HUES6 (cell line): ENCODE measurements around the gene NDUFAF3.
A peak's percentile ranks its signal among the peaks of the same experiment; 100 is the strongest.

Source experiments
- H3K27ac ChIP-seq: 2 replicates; pipeline ENCODE4 v1.7.0; 2013; ENCODE audit warnings: low read depth, mild to moderate bottlenecking, low read length, inconsistent platforms
- H3K27me3 ChIP-seq: 2 replicates; pipeline ENCODE4 v1.6.1; 2013; ENCODE audit warnings: low read length; ENCODE audit not compliant: control insufficient read depth, insufficient read depth
- H3K36me3 ChIP-seq: 2 replicates; pipeline ENCODE4 v1.6.1; 2013; ENCODE audit warnings: low read length; ENCODE audit not compliant: control insufficient read depth, insufficient read depth
- H3K4me1 ChIP-seq: 2 replicates; pipeline ENCODE4 v1.6.1; 2013; ENCODE audit warnings: low read length; ENCODE audit not compliant: control insufficient read depth, insufficient read depth
- H3K4me3 ChIP-seq: 2 replicates; pipeline ENCODE4 v1.5.1; 2013; ENCODE audit warnings: low read depth, low read length
- H3K9ac ChIP-seq: one replicate; pipeline ENCODE4 v1.6.1; 2013; ENCODE audit warnings: mild to moderate bottlenecking, low read length
- H3K9me3 ChIP-seq: 2 replicates; pipeline ENCODE4 v1.6.1; 2013; ENCODE audit warnings: low read depth, low read length; ENCODE audit not compliant: control insufficient read depth, insufficient read depth

Gene NDUFAF3

GRCh38 chr3:49028673-49029562 is 7.0 kb downstream of the NDUFAF3 start, which contains the start of gene IMPDH2:
IMPDH2 (minus strand) TSS chr3:49029398; CDS start chr3:49029350, 48 bp downstream.
- peak within 1 kb of the TSS; percentile 73 for H3K4me3 ChIP-seq
- no peaks in the 10 kb centered on the region for H3K9me3 ChIP-seq
- H3K9ac ChIP-seq, result peak within 1 kb of the TSS; percentile 86
- peaks cover 7% of the 10 kb centered on the region for H3K4me1 ChIP-seq
- H3K27me3 ChIP-seq, result no peaks in the 10 kb centered on the region
- peaks cover 78% of the 10 kb centered on the region for H3K36me3 ChIP-seq
- peak within 1 kb of the TSS; percentile 74; the same call in 1 of the 2 replicates for H3K27ac ChIP-seq

GRCh38 chr3:49029563-49029884 is 7.6 kb downstream of the NDUFAF3 start:
- no peak overlapping the region for H3K9ac ChIP-seq
- no peaks in the 10 kb centered on the region for H3K9me3 ChIP-seq
- H3K27me3 ChIP-seq, result no peaks in the 10 kb centered on the region
- H3K36me3 ChIP-seq, result peaks cover 78% of the 10 kb centered on the region
- no peak overlapping the region for H3K27ac ChIP-seq
- peaks cover 7% of the 10 kb centered on the region for H3K4me1 ChIP-seq
- H3K4me3 ChIP-seq, result peak overlapping the region; percentile 12; the same call in 1 of the 2 replicates

- no peak overlapping the region for H3K4me3 ChIP-seq
- H3K4me1 ChIP-seq, result peaks cover 7% of the 10 kb centered on the region
- no peak overlapping the region for H3K9ac ChIP-seq
- no peaks in the 10 kb centered on the region for H3K9me3 ChIP-seq
- peaks cover 78% of the 10 kb centered on the region for H3K36me3 ChIP-seq
- no peak overlapping the region for H3K27ac ChIP-seq
- no peaks in the 10 kb centered on the region for H3K27me3 ChIP-seq
Observed at GRCh38 chr3:49030321-49030720, 8.4 kb downstream of the NDUFAF3 start.

DNA sequence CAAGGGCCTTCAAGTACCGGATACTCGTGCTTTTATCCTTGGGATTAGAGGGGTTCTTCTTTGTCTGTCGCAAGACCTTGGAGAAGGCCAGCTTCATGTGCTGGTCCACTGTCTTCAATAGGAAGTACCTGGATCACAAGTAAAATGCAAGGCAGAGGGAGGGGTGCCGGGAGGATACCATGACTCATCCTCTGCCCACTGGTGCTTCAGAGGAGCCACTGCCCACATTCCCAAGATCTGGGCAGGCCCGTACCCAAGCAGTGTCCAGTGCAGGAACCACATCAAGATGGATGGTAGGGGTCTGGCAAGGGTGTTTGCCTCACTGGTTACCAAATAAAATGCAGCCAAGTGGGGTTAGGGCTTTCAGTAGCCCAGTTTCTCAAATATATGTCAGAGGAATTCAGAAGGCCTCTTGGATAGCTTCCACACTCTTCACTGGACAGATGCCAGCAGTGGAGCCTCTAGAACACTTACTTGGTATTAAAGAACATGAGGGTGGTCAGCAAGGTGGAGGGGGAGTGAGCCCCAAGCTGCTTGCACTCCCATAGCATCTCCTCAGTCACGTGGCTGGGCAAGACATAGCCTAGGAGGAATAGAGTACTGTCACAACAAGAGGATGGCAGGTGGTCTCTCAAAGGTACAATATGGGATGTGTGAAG is 10.9 kb downstream of the NDUFAF3 start:
- Histone ChIP-seq H3K9ac (no peak overlapping the region), H3K4me3 (no peak overlapping the region), H3K27me3 (no peaks in the 10 kb centered on the region), H3K4me1 (peaks cover 7% of the 10 kb centered on the region), H3K27ac (no peak overlapping the region), H3K36me3 (peaks cover 73% of the 10 kb centered on the region), H3K9me3 (no peaks in the 10 kb centered on the region)

DNA sequence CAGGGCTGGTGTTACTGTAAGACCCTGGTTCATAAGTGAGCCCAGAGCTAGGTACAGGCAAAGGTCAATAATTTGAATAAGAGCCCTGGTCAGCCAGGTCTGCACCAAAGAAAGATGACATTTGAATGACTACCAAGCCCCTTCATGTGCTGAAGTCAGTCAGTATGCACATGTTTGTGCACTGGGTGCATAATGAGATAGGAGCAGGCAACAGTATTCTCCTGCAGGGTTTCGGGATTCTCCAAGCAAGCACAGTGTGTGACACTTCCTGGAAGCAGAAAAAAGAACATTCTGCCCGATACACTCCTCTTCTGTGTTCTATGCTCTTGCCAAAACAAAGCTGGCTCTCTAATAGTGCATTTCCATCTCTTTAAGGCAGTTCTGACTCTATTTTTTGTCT is 12.7 kb downstream of the NDUFAF3 start:
- Histone ChIP-seq H3K27ac (no peak overlapping the region), H3K9me3 (no peaks in the 10 kb centered on the region), H3K4me3 (no peak overlapping the region), H3K36me3 (peaks cover 71% of the 10 kb centered on the region), H3K9ac (no peak overlapping the region), H3K27me3 (no peaks in the 10 kb centered on the region), H3K4me1 (no peaks in the 10 kb centered on the region)

GRCh38 chr3:49035281-49035680 is 13.4 kb downstream of the NDUFAF3 start:
- peaks cover 75% of the 10 kb centered on the region for H3K36me3 ChIP-seq
- H3K9me3 ChIP-seq, result no peaks in the 10 kb centered on the region
- H3K4me3 ChIP-seq, result no peak overlapping the region
- no peaks in the 10 kb centered on the region for H3K27me3 ChIP-seq
- H3K27ac ChIP-seq, result no peak overlapping the region
- H3K4me1 ChIP-seq, result no peaks in the 10 kb centered on the region
- H3K9ac ChIP-seq, result no peak overlapping the region

- no peak overlapping the region for H3K9ac ChIP-seq
- no peak overlapping the region for H3K4me3 ChIP-seq
- no peaks in the 10 kb centered on the region for H3K27me3 ChIP-seq
- H3K36me3 ChIP-seq, result peaks cover 78% of the 10 kb centered on the region
- no peaks in the 10 kb centered on the region for H3K9me3 ChIP-seq
- H3K27ac ChIP-seq, result no peak overlapping the region
- H3K4me1 ChIP-seq, result no peaks in the 10 kb centered on the region
Observed at GRCh38 chr3:49053543-49053942, 31.6 kb downstream of the NDUFAF3 start.

DNA sequence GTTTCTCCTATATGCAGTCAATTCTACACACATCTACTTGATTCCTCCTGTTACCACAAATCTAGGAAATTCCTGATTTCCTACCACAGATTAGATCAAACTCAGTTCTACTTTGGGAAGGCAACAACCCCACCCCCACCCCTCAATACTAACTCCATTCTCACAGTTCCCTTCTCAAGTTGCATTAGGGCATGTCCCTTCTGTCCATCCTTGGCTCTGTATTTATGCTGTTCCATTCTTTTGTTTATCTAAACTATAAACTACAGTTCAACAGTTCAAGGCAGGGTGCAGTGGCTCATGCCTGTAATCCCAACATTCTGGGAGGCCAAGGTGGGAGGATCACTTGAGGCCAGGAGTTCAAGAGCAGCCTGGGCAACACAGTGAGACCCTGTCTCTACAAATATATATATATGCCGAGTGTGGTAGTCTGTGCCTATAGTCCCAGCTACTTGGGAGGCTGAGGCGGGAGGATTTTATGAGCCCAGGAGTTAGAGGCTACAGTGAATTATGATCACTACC is 32.5 kb downstream of the NDUFAF3 start:
- Histone ChIP-seq H3K9ac (no peak overlapping the region), H3K4me3 (no peak overlapping the region)

DNA sequence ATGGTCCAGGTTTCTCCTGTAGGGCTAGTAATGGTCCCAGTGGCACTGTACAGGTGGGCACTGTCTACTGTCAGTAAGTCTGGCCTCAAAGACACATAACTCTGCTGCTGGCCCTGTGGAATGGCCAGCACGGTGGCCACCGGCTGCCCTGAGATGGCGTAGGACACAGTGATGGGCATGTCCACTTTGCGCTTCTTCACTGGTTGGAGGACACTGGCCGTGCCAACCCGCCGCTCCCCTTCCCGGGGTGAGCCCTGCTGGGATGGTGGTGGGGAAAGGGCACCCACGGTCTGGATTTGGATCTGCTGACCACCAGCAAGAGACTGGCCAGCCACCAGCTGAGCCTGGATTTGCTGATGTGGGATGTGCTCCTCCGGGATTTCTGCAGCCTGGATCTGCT is 35.3 kb downstream of the NDUFAF3 start:
- Histone ChIP-seq H3K4me3 (no peak overlapping the region), H3K9ac (no peak overlapping the region), H3K9me3 (no peaks in the 10 kb centered on the region), H3K36me3 (peaks cover 78% of the 10 kb centered on the region), H3K27me3 (no peaks in the 10 kb centered on the region), H3K27ac (no peak overlapping the region), H3K4me1 (no peaks in the 10 kb centered on the region)

More for the DNA sequence above, 32.5 kb downstream of the NDUFAF3 start:
- Histone ChIP-seq H3K4me1 (no peaks in the 10 kb centered on the region), H3K27me3 (no peaks in the 10 kb centered on the region), H3K27ac (no peak overlapping the region), H3K9me3 (no peaks in the 10 kb centered on the region), H3K36me3 (peaks cover 72% of the 10 kb centered on the region)

DNA sequence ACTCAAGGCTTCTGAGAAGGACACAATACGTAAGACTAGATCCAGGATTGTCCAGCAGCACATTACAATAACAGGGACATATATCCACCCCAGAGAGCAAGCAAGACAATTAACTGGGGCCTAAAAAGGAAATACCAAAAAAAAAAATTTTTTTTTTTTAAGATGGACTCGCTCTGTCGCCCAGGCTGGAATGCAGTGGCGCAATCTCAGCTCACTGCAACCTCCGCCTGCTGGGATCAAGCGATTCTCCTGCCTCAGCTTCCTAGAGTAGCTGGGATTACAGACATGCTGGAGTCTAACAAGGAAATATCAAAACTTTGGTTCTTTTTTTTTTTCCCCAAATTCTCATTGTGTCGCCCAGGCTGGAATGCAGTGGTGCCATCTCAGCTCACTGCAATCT is 36.1 kb downstream of the NDUFAF3 start:
- Histone ChIP-seq H3K9ac (no peak overlapping the region), H3K27me3 (no peaks in the 10 kb centered on the region), H3K4me1 (no peaks in the 10 kb centered on the region), H3K9me3 (no peaks in the 10 kb centered on the region), H3K36me3 (peaks cover 77% of the 10 kb centered on the region), H3K27ac (no peak overlapping the region), H3K4me3 (no peak overlapping the region)
